Hippocampal formation (tissue), 2 donors: ENCODE data around the gene RAN.
"Not testable (repeated sequence)": the region's sequence is repeated elsewhere in the genome, so short reads cannot be mapped to it uniquely, and the experiment has no call there.

Experiments
- DNase-seq, 2 donors: peaks; one replicate each; lab custom pipeline; 2025; lab: John Stamatoyannopoulos, UW

RAN gene

GRCh38 chr12:130878193-130879185 lies 6.6 kb downstream of the RAN start:
- DNase-seq: no peak

GRCh38 chr12:130879212-130879686 lies 7.4 kb downstream of the RAN start:
- no peak for DNase-seq

GRCh38 chr12:130879781-130880389 lies 8.0 kb downstream of the RAN start:
- no peak for DNase-seq

- no peak for DNase-seq
Observed at GRCh38 chr12:130880411-130880885, 8.6 kb downstream of the RAN start.

- no peak for DNase-seq
Observed at GRCh38 chr12:130881046-130881445, 9.2 kb downstream of the RAN start.

GRCh38 chr12:130881548-130881947 lies 9.7 kb downstream of the RAN start:
- DNase-seq: no peak

- DNase-seq: not testable (repeated sequence)
Observed at GRCh38 chr12:130887190-130887589, 15.3 kb downstream of the RAN start.

- DNase-seq: no peak
Observed at GRCh38 chr12:130904064-130904463, 32.2 kb downstream of the RAN start.

- not testable (repeated sequence) for DNase-seq
Observed at GRCh38 chr12:130904936-130905455, 33.1 kb downstream of the RAN start.

- no peak for DNase-seq
Observed at GRCh38 chr12:130909111-130909510, 37.2 kb downstream of the RAN start.

- no peak for DNase-seq
Observed at GRCh38 chr12:130911193-130911592, 39.3 kb downstream of the RAN start.

GRCh38 chr12:130911933-130912332 lies 40.1 kb downstream of the RAN start:
- no peak for DNase-seq

GRCh38 chr12:130916241-130916911 lies 44.5 kb downstream of the RAN start:
- peak; percentile 35 to 56 for DNase-seq

GRCh38 chr12:130917607-130918006 lies 45.7 kb downstream of the RAN start:
- no peak for DNase-seq

GRCh38 chr12:130919086-130919485 lies 47.2 kb downstream of the RAN start:
- DNase-seq: no peak

GRCh38 chr12:130920119-130920703 lies 48.3 kb downstream of the RAN start:
- DNase-seq: no peak

- no peak for DNase-seq
Observed at GRCh38 chr12:130920723-130921381, 49.0 kb downstream of the RAN start.

- DNase-seq: no peak
Observed at GRCh38 chr12:130922511-130922953, 50.7 kb downstream of the RAN start.

- DNase-seq: no peak
Observed at GRCh38 chr12:130924966-130925665, 53.2 kb downstream of the RAN start.

- peak in 1 of 2 donors; percentile 8 for DNase-seq
Observed at GRCh38 chr12:130925666-130926015, 53.8 kb downstream of the RAN start.
